Measurements from ENCODE around the gene EZH2.

The EZH2 gene

GRCh38 chr7:148806187-148806586 is 77.9 kb downstream of the EZH2 start:
- TF ChIP-seq, protein P1, sequence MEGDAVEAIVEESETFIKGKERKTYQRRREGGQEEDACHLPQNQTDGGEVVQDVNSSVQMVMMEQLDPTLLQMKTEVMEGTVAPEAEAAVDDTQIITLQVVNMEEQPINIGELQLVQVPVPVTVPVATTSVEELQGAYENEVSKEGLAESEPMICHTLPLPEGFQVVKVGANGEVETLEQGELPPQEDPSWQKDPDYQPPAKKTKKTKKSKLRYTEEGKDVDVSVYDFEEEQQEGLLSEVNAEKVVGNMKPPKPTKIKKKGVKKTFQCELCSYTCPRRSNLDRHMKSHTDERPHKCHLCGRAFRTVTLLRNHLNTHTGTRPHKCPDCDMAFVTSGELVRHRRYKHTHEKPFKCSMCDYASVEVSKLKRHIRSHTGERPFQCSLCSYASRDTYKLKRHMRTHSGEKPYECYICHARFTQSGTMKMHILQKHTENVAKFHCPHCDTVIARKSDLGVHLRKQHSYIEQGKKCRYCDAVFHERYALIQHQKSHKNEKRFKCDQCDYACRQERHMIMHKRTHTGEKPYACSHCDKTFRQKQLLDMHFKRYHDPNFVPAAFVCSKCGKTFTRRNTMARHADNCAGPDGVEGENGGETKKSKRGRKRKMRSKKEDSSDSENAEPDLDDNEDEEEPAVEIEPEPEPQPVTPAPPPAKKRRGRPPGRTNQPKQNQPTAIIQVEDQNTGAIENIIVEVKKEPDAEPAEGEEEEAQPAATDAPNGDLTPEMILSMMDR (IDR thresholded peaks at IDR 0.05; ENCODE audit: control extremely low read depth, extremely low read depth, low read depth, missing control alignments), result no peak
- POLR2A ChIA-PET, result no interaction called here
- DNase-seq (ENCODE audit: extremely low spot score), result no peak
- CTCF ChIA-PET, result interaction anchor here (1.4 to 2.0 kb wide), 3 partner anchors 17 to 87 kb away, joined by 3 to 5 read pairs (median 4); no protein-coding TSS in a partner anchor

DNA sequence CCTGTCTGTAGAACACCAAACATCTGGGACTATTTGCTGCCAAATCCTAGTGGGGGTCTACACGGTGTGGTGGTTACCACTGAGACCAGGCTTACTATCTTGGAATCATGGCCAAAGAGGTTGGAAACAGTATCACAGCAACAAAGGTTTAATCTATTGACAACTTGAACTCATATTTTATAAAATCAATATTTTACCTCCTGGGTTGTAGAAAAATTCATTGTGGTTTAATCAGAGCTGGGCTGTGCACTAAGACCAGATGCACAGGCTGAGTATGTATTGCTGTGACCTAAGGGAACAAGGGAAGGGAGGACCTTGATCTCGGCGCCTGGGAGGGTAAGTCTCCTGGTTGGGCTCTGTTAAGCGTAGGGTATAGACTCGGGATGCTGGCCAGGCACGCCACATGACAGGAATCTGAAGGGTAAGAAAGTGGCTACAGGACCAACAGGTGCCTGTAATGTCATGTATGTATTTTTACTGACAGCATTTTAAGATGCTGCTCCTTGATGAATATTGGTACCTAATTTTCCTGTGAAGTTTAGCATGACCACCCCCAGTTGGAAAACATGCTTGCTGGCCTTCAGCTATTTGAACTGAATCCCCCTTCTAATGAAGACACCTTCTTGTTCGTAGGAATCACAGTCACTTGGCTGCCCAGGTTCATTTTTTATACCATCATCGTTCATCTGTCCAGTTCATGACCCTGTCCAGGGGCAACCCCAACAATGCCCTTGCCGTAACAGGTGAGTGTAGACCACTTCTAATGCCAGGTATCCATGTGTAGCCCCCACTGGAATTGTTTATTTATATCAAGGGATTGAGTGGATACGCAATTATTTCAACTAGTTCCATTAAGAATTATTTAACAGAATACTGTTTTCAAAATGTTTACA is 79.5 kb downstream of the EZH2 start:
- ChIA-PET CTCF (interaction anchor here (1.2 to 2.0 kb wide), 5 partner anchors 14 to 85 kb away, joined by 3 to 5 read pairs (median 4); no protein-coding TSS in a partner anchor), POLR2A (no interaction called here)
- no peak for DNase-seq (ENCODE audit: extremely low spot score)
- TF ChIP-seq, protein P1 (IDR thresholded peaks at IDR 0.05; ENCODE audit: control extremely low read depth, extremely low read depth, low read depth, missing control alignments), result no peak

GRCh38 chr7:148803094-148803493 is 81.0 kb downstream of the EZH2 start:
- ChIA-PET POLR2A (no interaction called here), CTCF (interaction anchor here (1.2 kb wide), 1 partner anchor 13 kb away, joined by 3 read pairs; no protein-coding TSS in a partner anchor)
- TF ChIP-seq, protein P1 (IDR thresholded peaks at IDR 0.05; ENCODE audit: control extremely low read depth, extremely low read depth, low read depth, missing control alignments), result no peak
- no peak for DNase-seq (ENCODE audit: extremely low spot score)

- no peak for DNase-seq (ENCODE audit: extremely low spot score)
- TF ChIP-seq, protein P1 (IDR thresholded peaks at IDR 0.05; ENCODE audit: control extremely low read depth, extremely low read depth, low read depth, missing control alignments), result no peak
- ChIA-PET POLR2A (no interaction called here), CTCF (no interaction called here)
These were observed 82.0 kb downstream of the EZH2 start for GRCh38 chr7:148802101-148802493.

- no peak for DNase-seq (ENCODE audit: extremely low spot score)
- TF ChIP-seq, protein P1 (IDR thresholded peaks at IDR 0.05; ENCODE audit: control extremely low read depth, extremely low read depth, low read depth, missing control alignments), result no peak
- POLR2A ChIA-PET, result no interaction called here
- CTCF ChIA-PET, result no interaction called here
These were observed 83.4 kb downstream of the EZH2 start for GRCh38 chr7:148800677-148801076.

GRCh38 chr7:148799893-148800555 is 84.1 kb downstream of the EZH2 start:
- CTCF ChIA-PET, result no interaction called here
- no peak for DNase-seq (ENCODE audit: extremely low spot score)
- TF ChIP-seq, protein P1 (IDR thresholded peaks at IDR 0.05; ENCODE audit: control extremely low read depth, extremely low read depth, low read depth, missing control alignments), result no peak
- POLR2A ChIA-PET, result no interaction called here

Data from GM10248 (cell line).